Measurements from ENCODE around the gene TRIM28. TPM values are rescaled to one million over a fixed set of nuclear protein-coding genes. Genes with fewer than 3 reads are reported as not detected.
"Not testable (repeated sequence)": the region's sequence is repeated elsewhere in the genome, so short reads cannot be mapped to it uniquely, and the experiment has no call there.

The TRIM28 gene
- 689 and 698 TPM in 2 replicates for total RNA-seq

- peaks cover 23% of the 10 kb centered on the region for H3K27me3 Mint-ChIP-seq
- DNase-seq, result peak; percentile 100
- peaks cover 29% of the 10 kb centered on the region for H3K4me1 Mint-ChIP-seq
- H3K27ac Mint-ChIP-seq, result peak within 1 kb of the TSS; percentile 99
- H3K36me3 Mint-ChIP-seq (ENCODE audit: low read depth), result peaks cover 40% of the 10 kb centered on the region
- H3K9me3 Mint-ChIP-seq, result no peaks in the 10 kb centered on the region
- H3K4me3 Mint-ChIP-seq, result peak within 1 kb of the TSS; percentile 94
- intact Hi-C loops (cut with micrococcal nuclease), result loop anchor here (1.0 kb wide), 5 partner anchors 11 to 45 kb away; partner anchors contain the start of genes CHMP2A, MZF1 and ZBTB45
Measured at GRCh38 chr19:58543826-58544590, at the start of gene TRIM28. TRIM28 (plus strand) TSS chr19:58544064; CDS start chr19:58544758, 694 bp downstream.

- intact Hi-C loops (cut with micrococcal nuclease), result no loop called here
Measured at GRCh38 chr19:58497634-58498170, 46.2 kb upstream of the TRIM28 start.

GRCh38 chr19:58498316-58499020 is 45.4 kb upstream of the TRIM28 start:
- DNase-seq, result no peak
- Mint-ChIP-seq H3K27ac (peak overlapping the region; percentile 99), H3K27me3 (no peaks in the 10 kb centered on the region), H3K9me3 (peaks cover 10% of the 10 kb centered on the region), H3K4me1 (peaks cover 25% of the 10 kb centered on the region), H3K36me3 (ENCODE audit: low read depth) (no peaks in the 10 kb centered on the region), H3K4me3 (peak overlapping the region; percentile 96)
- intact Hi-C loops (cut with micrococcal nuclease), result loop anchor here (1.0 kb wide), 5 partner anchors 9 to 58 kb away; partner anchors contain the start of genes TRIM28, ZNF132 and ZNF446

More at GRCh38 chr19:58497634-58498170, 46.2 kb upstream of the TRIM28 start:
- Mint-ChIP-seq H3K4me3 (peak overlapping the region; percentile 96), H3K36me3 (ENCODE audit: low read depth) (no peaks in the 10 kb centered on the region), H3K4me1 (peaks cover 25% of the 10 kb centered on the region), H3K27me3 (no peaks in the 10 kb centered on the region), H3K9me3 (peaks cover 10% of the 10 kb centered on the region), H3K27ac (peak overlapping the region; percentile 34)
- no peak for DNase-seq

- H3K27me3 Mint-ChIP-seq, result no peaks in the 10 kb centered on the region
- intact Hi-C loops (cut with micrococcal nuclease), result loop anchor here (1.0 kb wide), 5 partner anchors 10 to 59 kb away; partner anchors contain the start of genes TRIM28, ZNF132 and ZNF446
Measured at GRCh38 chr19:58499021-58499927, 44.6 kb upstream of the TRIM28 start.

GRCh38 chr19:58500242-58500641 is 43.6 kb upstream of the TRIM28 start:
- peak overlapping the region; percentile 10 for H3K4me3 Mint-ChIP-seq
- H3K27me3 Mint-ChIP-seq, result no peaks in the 10 kb centered on the region
- no peak overlapping the region for H3K27ac Mint-ChIP-seq
- peaks cover 25% of the 10 kb centered on the region for H3K4me1 Mint-ChIP-seq
- H3K9me3 Mint-ChIP-seq, result peaks cover 10% of the 10 kb centered on the region
- no peak for DNase-seq
- H3K36me3 Mint-ChIP-seq (ENCODE audit: low read depth), result no peaks in the 10 kb centered on the region
- intact Hi-C loops (cut with micrococcal nuclease), result no loop called here

More at GRCh38 chr19:58499021-58499927, 44.6 kb upstream of the TRIM28 start:
- peak overlapping the region; percentile 96 for H3K4me3 Mint-ChIP-seq
- peaks cover 25% of the 10 kb centered on the region for H3K4me1 Mint-ChIP-seq
- peaks cover 10% of the 10 kb centered on the region for H3K9me3 Mint-ChIP-seq
- peak overlapping the region; percentile 99 for H3K27ac Mint-ChIP-seq
- H3K36me3 Mint-ChIP-seq (ENCODE audit: low read depth), result no peaks in the 10 kb centered on the region
- peak; percentile 99 for DNase-seq

- DNase-seq; H3K36me3 Mint-ChIP-seq (ENCODE audit: low read depth); H3K4me1 Mint-ChIP-seq; H3K27ac Mint-ChIP-seq; H3K4me3 Mint-ChIP-seq; H3K27me3 Mint-ChIP-seq; intact Hi-C loops (cut with micrococcal nuclease); H3K9me3 Mint-ChIP-seq: not testable (repeated sequence)
Measured at GRCh38 chr19:58507602-58508223, 36.2 kb upstream of the TRIM28 start.

- Mint-ChIP-seq H3K36me3 (ENCODE audit: low read depth) (peaks cover 8% of the 10 kb centered on the region), H3K27me3 (no peaks in the 10 kb centered on the region), H3K27ac (no peak overlapping the region), H3K4me3 (no peak overlapping the region), H3K9me3 (no peaks in the 10 kb centered on the region), H3K4me1 (peaks cover 10% of the 10 kb centered on the region)
- DNase-seq, result no peak
- intact Hi-C loops (cut with micrococcal nuclease), result no loop called here
Measured at GRCh38 chr19:58509731-58510083, 34.2 kb upstream of the TRIM28 start.

GRCh38 chr19:58510084-58510862 is 33.6 kb upstream of the TRIM28 start:
- Mint-ChIP-seq H3K27me3 (no peaks in the 10 kb centered on the region), H3K4me3 (no peak overlapping the region), H3K9me3 (no peaks in the 10 kb centered on the region), H3K4me1 (peaks cover 12% of the 10 kb centered on the region), H3K27ac (no peak overlapping the region), H3K36me3 (ENCODE audit: low read depth) (peaks cover 11% of the 10 kb centered on the region)
- intact Hi-C loops (cut with micrococcal nuclease), result no loop called here
- no peak for DNase-seq

- Mint-ChIP-seq H3K4me3 (no peak within 1 kb of the TSS), H3K4me1 (peaks cover 21% of the 10 kb centered on the region), H3K9me3 (no peaks in the 10 kb centered on the region), H3K27ac (peak within 1 kb of the TSS; percentile 45), H3K27me3 (no peaks in the 10 kb centered on the region), H3K36me3 (ENCODE audit: low read depth) (peaks cover 21% of the 10 kb centered on the region)
- no peak for DNase-seq
- intact Hi-C loops (cut with micrococcal nuclease), result no loop called here
Measured at GRCh38 chr19:58511353-58512208, 32.3 kb upstream of the TRIM28 start, which contains the start of gene SLC27A5. SLC27A5 (minus strand) TSS chr19:58511992; CDS start chr19:58511955, 37 bp downstream.

- H3K4me1 Mint-ChIP-seq, result peaks cover 27% of the 10 kb centered on the region
- H3K27ac Mint-ChIP-seq, result peak overlapping the region; percentile 93
- H3K36me3 Mint-ChIP-seq (ENCODE audit: low read depth), result peaks cover 21% of the 10 kb centered on the region
- H3K27me3 Mint-ChIP-seq, result no peaks in the 10 kb centered on the region
- intact Hi-C loops (cut with micrococcal nuclease), result no loop called here
- DNase-seq, result peak; percentile 68
- H3K4me3 Mint-ChIP-seq, result peak overlapping the region; percentile 91
- no peaks in the 10 kb centered on the region for H3K9me3 Mint-ChIP-seq
Measured at GRCh38 chr19:58513213-58513693, 30.6 kb upstream of the TRIM28 start.

- peak overlapping the region; percentile 93 for H3K27ac Mint-ChIP-seq
- no peaks in the 10 kb centered on the region for H3K9me3 Mint-ChIP-seq
Measured at GRCh38 chr19:58513694-58514563, 29.9 kb upstream of the TRIM28 start.

More at GRCh38 chr19:58513694-58514563, 29.9 kb upstream of the TRIM28 start:
- Mint-ChIP-seq H3K4me3 (peak overlapping the region; percentile 91), H3K4me1 (peaks cover 32% of the 10 kb centered on the region), H3K27me3 (no peaks in the 10 kb centered on the region), H3K36me3 (ENCODE audit: low read depth) (peaks cover 23% of the 10 kb centered on the region)
- DNase-seq, result peak; percentile 99
- intact Hi-C loops (cut with micrococcal nuclease), result loop anchor here (1.0 kb wide), 5 partner anchors 15 to 67 kb away; partner anchors contain the start of genes CHMP2A and ZNF446
